ENCODE measurements around the gene ENAH.
"Not testable (repeated sequence)": the region's sequence is repeated elsewhere in the genome, so short reads cannot be mapped to it uniquely, and the experiment has no call there.

Gene ENAH

DNA sequence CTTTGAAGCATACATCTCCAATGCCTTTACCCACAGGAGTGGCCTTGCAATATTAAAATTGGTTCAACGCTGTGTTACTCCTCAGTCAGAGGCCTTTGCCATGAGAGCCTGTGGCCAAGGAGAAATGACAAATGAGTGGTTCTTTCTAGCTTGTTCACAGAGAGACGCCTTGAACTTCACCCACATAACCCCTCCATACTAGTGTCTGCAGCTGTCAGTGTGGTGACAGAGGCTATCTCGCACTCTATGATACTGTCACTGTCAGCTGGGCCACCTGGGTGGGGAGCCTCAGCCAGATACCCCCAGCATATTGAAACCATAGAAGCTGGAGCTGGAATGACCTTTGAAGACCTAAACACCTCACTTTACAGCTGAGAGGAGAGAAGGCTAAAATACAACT is 167.7 kb downstream of the ENAH start:
- DNase-seq: no peak

DNA sequence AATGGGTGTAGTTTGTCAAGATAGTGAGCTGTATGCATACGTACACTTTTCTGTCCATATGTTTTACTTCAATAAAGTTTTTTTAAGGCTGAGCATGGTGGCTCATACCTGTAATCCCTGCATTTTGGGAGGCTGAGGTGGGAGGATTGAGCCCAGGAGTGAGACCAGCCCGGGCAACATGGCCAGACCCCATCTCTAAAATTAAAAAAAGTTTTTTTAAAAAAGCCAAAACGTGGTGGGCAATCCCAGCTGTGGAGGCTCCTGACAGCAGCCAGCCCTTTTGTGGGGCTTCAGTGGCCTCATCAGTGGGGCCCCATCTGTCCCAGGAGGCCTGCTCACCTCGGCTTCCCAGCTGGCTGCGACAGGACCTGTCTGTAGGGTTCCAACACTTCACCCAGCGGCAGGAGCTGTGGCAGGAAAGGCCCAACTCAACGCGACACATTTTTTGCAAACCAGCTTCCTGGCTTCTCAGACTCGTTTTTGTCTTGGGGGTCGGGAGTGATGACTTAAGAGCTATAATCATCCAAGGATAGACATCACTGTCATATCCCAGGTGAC is 168.2 kb downstream of the ENAH start:
- no peak for DNase-seq

DNA sequence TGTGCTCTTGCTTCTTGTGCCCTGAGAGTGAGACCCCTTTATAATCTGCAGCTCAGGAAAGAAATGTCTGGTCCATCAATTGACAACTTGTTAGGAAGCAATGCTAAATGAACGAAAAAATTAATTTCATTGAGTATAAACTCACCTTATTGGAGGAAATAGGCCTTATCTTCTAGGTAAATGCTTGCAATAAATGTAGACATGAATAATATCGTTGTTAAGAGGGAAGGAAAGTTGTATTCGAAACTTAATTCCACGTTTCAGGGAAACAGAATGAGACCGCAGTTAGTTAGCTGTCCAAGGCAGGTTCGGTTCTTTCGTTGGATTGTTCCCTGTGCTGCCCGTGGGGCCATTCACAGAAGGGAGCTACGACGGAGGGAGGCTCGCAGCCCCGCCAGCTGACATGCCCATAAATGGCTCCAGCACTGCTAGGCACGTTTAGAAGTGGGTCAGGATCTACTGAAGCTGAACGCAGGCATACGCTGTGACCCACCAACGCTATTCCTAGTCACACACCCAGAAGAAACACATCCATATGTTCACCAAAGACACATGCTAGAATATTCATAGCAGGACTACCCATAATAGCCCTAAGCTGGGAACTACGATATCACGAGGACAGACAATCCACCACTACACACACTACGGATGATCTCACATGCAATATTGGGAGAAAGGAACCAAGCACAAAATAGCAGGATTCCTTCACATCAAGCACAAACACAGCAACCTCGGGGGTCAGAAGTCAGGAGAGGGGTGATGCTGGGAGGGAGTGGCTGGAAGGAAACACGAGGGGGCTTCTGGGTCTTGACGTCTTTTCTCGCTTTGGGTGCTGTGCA is 168.9 kb downstream of the ENAH start:
- DNase-seq: no peak

DNA sequence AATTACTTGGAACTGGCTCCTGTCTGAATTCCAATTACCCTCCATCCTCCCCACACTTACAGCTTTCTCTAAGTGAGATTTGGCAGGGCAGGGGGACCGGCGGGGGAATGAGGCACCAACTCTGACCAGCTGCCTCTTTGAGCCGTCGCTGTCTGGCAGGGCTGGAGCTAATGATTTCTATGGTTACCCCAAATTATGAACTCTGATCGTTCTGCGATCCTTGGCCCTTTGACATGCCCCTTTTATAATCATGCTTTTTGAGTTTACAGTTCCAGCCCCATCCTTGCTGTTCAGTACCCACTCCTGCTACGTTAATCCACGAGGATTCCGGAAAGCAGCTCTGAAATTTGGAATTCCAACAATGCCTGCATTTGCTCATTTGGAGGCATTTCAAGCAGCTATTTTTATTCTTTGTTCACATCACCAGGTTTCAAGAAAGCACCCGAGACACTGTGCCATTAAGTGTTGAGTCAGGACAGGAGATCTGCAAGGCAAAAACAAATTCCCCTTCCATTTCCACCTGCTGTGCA is 170.4 kb downstream of the ENAH start:
- no peak for DNase-seq

DNA sequence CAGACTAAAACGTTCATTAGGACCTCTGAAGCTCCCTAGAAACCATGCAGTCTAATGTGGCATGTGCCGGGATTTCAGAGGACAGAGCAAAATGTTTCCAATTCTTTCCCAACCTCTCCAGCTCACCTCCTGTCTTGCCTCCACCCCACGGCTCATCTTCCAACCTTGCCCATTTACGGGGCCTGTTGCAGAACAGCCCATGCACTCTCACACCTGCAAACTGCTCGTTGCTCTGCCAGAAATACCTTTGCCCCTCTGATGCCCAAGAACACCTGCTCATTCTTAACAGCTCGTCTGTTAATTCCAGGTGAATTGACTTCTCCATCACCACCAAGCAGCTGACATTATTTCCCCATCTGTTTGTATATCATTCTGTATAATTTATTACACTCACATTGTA is 171.2 kb downstream of the ENAH start:
- DNase-seq: no peak

DNA sequence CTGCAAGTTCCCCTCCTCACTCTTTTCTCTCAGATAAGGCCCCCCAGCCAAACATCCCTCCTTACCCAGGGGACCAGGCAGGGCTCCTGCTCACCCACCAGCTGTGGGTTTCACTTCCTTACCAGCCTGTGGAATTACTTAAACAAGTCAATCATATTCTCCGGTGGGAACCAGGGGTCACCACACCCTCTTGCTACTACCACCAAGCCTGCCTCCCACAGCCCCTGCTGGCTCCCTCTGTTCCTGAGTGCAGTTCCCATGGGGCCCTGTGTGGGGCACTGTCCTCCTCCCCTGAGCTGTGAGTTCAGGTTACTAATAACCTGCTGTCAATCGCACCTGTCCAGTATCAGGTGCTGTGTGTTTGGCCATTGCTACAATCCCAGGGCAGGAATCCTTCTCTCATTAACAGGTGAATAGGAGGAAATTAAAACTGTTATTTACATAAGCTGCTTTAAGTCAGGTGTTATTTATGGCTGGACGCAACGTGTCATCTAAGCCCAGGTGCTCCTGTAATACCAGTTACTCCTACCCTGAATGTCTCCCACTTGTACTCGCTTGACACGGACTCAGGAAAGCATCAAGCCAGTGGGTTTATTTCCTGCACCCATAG is 172.0 kb downstream of the ENAH start:
- DNase-seq: peak; percentile 50

DNA sequence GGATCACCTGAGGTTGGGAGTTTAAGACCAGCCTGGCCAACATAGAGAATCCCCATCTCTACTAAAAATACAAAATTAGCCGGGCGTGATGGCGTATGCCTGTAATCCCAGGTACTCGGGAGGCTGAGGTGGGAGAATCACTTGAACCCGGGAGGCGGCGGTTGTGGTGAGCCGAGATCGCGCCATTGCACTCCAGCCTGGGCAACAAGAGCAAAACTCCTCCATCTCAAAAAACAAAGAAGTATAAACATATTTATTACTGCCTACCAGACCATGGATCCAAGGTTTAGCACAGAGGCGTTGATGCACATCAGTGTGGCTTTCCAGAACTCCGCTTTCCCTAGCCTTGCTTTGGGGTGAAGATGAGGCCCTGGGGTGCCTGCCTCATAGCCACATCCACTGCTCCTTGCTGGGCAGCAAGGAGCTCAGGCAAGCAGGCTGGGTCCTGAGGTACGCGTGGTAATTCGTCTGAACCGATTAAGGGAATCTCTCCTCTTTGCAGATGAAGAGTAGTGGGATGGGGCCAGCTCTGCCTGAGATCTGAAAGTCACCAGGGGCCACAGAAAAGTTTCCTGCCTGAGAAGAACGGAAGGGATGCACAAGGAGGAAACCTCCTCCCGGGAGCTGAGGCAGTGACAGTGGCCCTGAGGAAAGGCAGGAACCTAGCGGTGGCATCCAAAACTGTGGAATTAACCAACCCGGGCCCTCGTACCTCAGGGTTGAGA is 172.8 kb downstream of the ENAH start:
- no peak for DNase-seq

DNA sequence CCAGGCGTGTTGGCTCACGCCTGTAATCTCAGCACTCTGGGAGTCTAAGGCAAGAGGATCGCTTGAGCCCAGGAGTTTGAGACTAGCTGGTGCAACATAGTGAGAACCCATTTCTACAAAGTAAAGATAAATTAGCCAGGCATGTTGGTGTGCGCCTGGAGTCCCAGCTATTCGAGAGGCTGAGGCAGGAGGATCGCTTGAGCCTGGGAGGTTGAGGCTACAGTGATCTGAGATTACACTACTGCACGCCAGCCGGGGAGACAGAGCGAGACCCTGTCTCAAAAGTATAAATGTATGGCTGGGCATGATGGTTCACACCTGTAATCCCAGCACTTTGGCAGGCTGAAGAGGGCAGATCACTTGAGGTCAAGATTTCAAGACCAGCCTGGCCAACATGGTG is 173.6 kb downstream of the ENAH start:
- no peak for DNase-seq

DNA sequence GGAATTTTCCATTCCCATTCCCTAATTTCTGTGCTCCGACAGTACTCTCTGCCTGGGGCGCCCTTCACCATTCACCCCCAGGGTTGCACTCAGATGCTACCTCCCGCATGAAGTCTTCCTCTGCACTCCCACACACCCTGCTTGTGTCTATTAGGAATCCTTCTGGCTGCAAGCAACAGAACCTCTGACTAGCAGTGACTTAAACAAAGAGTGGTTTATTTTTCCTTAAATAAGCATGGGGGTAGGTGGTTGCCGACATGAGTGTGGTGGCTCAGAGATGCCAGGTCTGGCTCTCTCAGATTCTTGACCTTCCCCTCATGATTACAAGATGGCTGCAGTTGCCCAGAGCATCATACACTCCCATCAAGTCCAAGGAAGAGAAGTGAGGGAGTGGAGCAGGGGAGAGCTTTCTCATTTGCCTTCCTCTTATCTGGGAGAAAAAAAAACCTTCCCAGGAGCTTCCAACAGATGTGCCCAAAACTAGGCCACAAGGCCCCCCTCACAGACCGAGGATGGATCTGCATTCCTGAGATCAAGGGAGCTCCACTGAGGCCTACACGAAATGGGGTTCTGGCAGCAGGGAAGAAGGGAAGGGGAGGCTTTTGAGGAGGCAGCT is 175.5 kb downstream of the ENAH start:
- DNase-seq: no peak

DNA sequence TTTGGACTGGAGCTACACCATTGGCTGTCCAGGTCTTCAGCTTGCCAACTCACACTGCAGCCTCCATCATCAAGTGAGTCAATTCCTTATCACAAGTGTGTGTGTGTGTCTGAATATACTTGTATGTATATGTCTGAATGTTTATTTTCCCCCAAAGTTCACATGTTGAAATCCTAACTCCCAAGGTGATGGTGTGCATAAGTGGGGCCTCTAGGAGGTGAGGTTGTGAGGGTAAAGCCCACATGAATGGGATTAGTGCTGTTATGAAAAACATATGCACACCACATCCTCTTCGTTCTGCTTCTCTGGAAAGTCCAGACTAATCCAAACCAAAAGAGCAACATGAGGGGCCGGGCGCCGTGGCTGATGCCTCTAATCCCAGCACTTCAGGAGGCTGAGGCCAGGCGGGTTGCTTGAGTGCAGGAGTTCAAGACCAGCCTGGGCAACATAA is 176.4 kb downstream of the ENAH start:
- no peak for DNase-seq

DNA sequence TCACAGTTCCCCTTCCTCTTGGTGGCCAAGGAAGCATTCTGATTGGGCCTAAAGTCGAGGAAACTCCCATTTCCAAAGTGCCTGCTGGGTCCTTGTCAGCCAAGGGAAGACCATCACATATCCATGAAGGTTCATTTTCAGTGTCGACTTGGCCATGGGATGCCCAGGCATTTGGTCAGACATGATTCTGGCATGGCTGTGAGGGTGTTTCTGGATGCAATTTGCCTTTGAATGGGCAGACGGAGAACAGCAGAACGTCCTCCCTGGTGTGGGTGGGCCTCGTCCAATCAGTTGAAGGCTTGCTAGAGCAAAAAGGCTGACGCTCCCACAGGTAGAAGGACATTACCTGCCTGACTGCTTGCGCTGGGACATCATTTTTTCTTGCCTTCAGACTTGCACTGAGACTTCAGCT is 176.8 kb downstream of the ENAH start:
- DNase-seq: no peak

DNA sequence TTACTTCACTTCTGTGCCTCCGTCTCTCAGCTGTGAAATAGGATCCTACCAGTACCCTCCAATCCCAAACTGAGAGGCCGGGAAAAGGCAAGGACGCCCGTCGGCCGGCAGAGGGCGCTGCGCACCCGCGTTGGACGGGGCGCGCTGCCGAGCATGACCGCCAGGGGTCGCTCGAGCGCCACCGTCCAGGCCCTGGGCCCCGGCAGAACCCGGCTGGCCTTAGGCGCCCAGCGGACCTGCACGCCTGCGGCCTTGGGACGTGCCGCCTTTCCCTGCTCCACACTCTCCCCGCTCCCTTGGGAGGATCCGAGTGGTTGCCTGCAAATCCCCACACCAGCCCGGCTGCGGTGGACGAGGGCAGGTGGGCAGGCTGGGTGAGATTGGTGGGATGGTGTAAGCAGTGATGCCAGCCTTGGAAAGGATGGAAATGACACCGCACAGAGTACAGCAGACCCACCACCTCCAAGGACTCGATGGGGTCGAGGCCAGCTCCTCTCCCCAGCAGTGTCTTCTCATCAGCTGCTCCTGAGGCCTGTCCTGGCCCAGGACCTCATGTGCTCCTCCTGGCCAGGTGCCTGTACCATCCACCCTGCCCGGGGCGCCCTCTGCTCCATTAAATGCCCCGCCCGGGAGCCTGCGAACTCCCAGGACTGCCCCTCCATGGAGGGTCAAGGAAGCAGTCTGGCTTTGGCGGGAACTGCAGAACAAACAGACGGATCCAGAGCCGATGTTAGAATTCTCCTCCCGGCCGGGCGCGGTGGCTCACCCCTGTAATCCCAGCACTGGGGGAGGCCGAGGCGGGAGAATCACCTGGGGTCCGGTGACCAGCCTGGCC is 177.7 kb downstream of the ENAH start:
- peak; percentile 66 for DNase-seq

DNA sequence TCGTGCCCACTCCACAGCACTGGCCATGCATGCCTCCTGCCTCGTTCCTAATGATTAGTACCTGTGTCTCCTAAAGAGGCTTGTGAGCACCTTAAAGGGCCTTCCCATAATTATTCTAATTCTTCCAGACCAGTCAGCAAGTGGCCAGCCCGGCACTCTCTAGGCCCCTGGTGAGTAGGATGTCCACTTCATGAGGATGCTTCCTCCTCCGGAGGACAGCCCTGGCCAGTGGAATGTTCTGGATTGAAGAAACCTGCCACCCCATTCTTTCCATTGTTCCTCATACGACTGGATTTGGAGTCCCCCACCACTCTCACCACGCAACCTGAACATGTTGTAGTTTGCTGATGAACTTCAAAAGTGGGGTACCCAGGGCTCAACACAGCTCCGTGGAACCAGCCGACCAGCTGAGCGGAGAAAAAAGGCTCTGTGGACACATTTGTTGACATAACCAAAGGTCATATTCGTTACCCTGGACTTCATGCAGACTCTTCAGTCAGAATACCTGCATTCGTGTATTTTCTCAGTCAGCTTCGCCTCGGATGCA is 178.4 kb downstream of the ENAH start:
- no peak for DNase-seq

DNA sequence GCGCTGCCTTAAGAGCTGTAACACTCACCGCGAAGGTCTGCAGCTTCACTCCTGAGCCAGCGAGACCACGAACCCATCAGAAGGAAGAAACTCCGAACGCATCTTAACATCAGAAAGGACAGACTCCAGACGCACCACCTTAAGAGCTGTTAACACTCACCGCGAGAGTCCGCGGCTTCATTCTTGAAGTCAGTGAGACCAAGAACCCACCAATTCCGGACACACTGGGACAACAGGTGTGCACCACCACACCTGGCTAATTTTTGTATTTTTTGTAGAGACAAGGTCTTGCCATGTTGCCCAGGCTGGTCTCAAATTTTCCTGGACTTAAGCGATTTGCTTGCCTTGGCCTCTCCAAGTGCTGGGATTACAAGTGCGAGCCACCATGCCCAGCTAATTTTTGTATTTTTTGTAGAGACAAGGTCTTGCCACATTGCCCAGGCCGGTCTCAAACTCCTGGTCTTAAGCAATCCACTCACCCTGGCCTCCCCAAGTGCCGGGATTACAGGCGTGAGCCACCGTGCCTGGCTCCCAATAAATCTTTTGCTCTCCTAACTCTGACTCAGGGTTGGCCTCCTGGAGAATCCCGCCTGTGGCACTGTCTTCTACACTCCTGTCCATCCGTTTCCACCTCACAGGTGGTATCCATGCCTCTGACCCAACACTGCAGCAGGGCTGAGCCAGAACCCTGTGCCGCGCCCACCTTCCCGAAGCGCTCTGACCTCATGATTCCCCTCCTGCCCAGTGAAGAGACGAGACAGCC is 179.1 kb downstream of the ENAH start:
- DNase-seq: not testable (repeated sequence)

DNA sequence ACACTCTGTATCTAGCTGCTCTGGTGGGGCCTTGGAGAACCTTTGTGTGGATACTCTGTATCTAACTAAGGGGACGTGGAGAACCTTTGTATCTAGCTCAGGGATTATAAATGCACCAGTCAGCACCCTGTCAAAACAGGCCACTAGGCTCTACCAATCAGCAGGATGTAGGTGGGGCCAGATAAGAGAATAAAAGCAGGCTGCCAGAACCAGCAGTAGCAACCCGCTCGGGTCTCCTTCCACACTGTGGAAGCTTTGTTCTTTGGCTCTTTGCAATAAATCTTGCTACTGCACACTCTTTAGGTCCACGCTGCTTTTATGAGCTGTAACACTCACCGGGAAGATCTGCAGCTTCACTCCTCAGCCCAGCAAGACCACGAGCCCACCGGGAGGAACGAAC is 179.7 kb downstream of the ENAH start:
- DNase-seq: peak; percentile 55

DNA sequence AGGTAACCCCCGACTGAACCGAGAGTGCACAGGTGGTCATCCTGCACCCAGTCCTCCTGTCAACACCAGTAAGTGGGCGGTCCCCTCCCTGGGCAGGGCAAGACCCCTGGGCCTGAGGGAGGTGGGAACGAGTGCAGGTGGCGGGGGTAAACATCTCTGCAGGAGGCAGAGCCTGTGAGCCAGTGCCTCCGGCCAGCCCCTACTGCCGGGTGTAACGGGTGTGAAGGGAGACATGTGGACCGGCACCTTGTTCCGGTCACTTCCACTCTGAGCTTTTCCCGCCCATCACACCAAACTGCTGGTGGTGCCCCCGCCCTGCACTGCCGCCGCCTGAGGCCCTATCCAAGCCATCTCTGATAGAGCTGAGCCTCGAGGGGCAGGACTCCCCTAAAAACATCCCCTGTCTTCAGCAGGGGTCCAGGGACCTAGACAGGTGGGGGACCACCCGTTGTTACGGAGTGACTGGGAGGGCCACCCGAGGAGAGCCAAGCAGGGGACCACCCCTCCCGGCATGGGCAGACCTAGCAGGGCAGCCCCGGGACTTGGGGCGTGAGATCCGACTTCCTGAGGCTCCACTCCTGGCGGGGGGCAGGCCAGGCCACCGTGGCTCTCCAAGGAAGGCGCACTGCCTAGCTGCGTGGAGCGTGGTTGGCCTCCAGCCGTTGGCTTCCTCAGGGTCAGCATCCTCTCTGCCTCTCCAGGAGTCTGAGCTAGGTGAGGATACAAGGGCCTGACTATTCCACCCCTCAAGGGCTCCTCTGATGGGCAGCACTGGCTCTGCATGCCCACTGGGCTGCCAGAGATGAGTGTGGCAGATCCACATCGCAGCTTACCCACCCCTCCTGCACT is 181.2 kb downstream of the ENAH start:
- DNase-seq: no peak

DNA sequence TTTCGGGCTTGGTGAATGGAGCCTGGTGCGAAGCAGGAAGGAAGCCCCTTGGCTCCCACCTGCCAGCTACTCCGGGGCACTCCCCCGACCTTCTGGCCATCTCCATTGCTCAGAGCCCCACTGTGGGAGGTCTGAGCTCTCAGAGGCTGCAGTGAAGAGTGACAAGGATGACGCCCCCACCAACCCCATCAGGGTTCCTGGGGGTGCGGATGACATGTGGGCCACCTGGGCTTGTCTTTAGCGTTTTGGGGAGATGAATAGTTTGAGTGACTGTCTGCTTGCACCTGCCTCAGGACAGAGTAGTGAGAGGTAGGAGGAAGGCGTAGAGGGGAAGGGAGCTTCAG is 181.8 kb downstream of the ENAH start:
- DNase-seq: no peak

DNA sequence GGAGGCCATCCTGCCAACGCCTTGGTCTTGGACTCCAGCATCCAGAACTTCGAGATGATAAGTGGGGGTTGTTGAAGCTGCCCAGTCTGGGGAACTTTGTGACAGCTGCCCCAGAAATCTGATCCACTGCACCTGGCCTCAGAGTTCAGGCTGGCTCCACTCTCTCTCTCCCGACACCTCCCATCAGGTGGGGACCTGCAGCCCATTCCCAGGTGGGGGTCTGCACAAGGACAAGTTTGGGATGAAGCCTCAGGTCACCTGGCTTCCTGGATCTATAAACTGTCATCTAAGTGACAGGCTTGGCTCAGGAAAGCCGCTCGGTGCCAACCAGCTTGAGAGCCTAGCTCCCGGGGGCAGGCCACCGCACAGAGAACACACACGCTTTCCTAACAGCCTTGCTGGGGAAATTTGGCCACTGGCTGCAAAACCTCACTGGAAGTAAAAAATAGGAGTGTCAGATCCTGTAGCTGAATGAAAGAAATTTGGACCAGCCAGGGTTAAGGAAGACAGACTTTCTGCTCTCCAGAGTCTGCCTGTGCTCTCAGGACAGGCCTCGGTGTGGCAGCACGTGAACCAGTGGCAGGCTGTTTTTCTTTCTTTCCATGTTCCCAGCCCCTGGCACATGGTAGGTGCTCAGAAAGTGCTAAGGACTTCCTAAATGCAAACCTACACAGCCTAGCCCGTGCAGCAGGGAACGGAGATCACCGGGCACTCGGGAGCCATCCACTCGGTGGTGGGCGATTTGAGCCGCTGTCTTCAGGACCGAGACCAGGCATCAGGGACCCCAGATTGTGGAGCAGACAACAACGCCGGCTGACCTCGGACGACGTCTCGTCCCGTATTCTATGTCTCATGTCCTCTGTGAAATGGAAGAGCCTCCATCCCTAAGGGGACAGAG is 182.5 kb downstream of the ENAH start:
- no peak for DNase-seq

DNA sequence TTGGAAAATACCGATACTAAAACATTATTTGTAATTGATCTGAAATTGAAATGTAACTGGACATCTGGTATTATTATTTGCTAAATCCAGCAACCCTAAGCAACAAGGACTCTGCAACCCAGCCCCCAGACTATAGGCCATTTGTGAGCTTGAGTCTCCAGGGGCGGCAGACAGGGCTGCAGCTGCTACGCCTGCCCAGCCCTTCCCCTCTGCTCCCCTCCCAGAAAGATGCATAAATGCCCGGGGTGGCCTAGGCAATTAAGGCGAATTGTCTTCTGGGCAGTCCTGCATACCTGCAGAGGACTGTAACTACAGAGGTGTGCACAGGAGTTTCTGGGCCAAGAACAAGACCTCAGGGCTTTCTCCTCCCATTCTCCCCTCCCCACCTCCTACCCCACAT is 183.9 kb downstream of the ENAH start:
- DNase-seq: no peak
